Parathyroid adenoma (tissue), 2 donors: ENCODE measurements around the gene OTOP3.

Experiments used
- H2AFZ ChIP-seq: fragments of 300-600 bp; sonication (generic); one replicate; pipeline ENCODE4 v1.7.0; 2017; ENCODE audit warnings: antibody characterized with exemption, mild to moderate bottlenecking
- H3K27ac ChIP-seq: fragments of 300-600 bp; sonication (generic); one replicate; pipeline ENCODE4 v1.7.0; 2017
- H3K27me3 ChIP-seq: fragments of 300-600 bp; sonication (generic); one replicate; pipeline ENCODE4 v1.7.0; 2017; ENCODE audit warnings: low read length; ENCODE audit not compliant: control insufficient read depth, insufficient read depth
- H3K36me3 ChIP-seq: fragments of 300-600 bp; sonication (generic); one replicate; pipeline ENCODE4 v1.7.0; 2017; ENCODE audit warnings: low read length; ENCODE audit not compliant: control insufficient read depth, insufficient read depth
- H3K4me1 ChIP-seq: fragments of 300-600 bp; sonication (generic); one replicate; pipeline ENCODE4 v1.7.0; 2017; ENCODE audit warnings: control low read depth
- H3K4me2 ChIP-seq: fragments of 300-600 bp; sonication (generic); one replicate; pipeline ENCODE4 v1.7.0; 2017; ENCODE audit warnings: low read length
- H3K4me3 ChIP-seq: fragments of 300-600 bp; sonication (generic); one replicate; pipeline ENCODE4 v1.7.0; 2017; ENCODE audit warnings: low read depth, low read length
- H3K79me2 ChIP-seq: fragments of 300-600 bp; sonication (generic); one replicate; pipeline ENCODE4 v1.7.0; 2017; ENCODE audit warnings: control low read depth
- H3K9ac ChIP-seq: fragments of 300-600 bp; sonication (generic); one replicate; pipeline ENCODE4 v1.7.0; 2017; ENCODE audit warnings: mild to moderate bottlenecking
- H3K9me3 ChIP-seq: fragments of 300-600 bp; sonication (generic); one replicate; pipeline ENCODE4 v1.7.0; 2017; ENCODE audit warnings: low read length; ENCODE audit not compliant: control insufficient read depth
- CTCF ChIP-seq: fragments of 300-600 bp; sonication (generic); IDR thresholded peaks from one replicate; pipeline ENCODE4 v1.7.0; 2017; ENCODE audit warnings: antibody characterized with exemption, mild to moderate bottlenecking
- donor health status: primary hyperparathyroidism.

OTOP3 gene

GRCh38 chr17:74923538-74924249 is 12.0 kb upstream of the OTOP3 start:
- H3K4me3 ChIP-seq = no peak overlapping the region
- H3K4me2 ChIP-seq = peak overlapping the region; percentile 24
- H3K9me3 ChIP-seq = no peaks in the 10 kb centered on the region
- H3K27ac ChIP-seq = no peak overlapping the region
- H3K79me2 ChIP-seq = no peaks in the 10 kb centered on the region
- no peaks in the 10 kb centered on the region for H3K36me3 ChIP-seq
- H3K4me1 ChIP-seq = no peaks in the 10 kb centered on the region
- TF ChIP-seq CTCF = peak; percentile 72
- H2AFZ ChIP-seq = peak overlapping the region; percentile 77
- no peak overlapping the region for H3K9ac ChIP-seq
- peaks cover 12% of the 10 kb centered on the region for H3K27me3 ChIP-seq

- Histone ChIP-seq H3K27ac (no peak within 1 kb of the TSS), H3K4me1 (no peaks in the 10 kb centered on the region), H3K9ac (no peak within 1 kb of the TSS), H2AFZ (peak within 1 kb of the TSS; percentile 77), H3K4me3 (no peak within 1 kb of the TSS), H3K4me2 (peak within 1 kb of the TSS; percentile 24), H3K27me3 (peaks cover 12% of the 10 kb centered on the region), H3K36me3 (no peaks in the 10 kb centered on the region), H3K79me2 (no peaks in the 10 kb centered on the region), H3K9me3 (no peaks in the 10 kb centered on the region)
- TF ChIP-seq CTCF = no peak
Observed at GRCh38 chr17:74924250-74924948, 11.3 kb upstream of the OTOP3 start, which contains the start of gene OTOP2. Gene OTOP2, plus strand, starts transcription at chr17:74924273. Its CDS starts 360 bp downstream, at chr17:74924633.

- Histone ChIP-seq H3K27ac (no peak overlapping the region), H2AFZ (no peak overlapping the region), H3K4me1 (no peaks in the 10 kb centered on the region), H3K9ac (no peak overlapping the region), H3K79me2 (no peaks in the 10 kb centered on the region), H3K4me2 (no peak overlapping the region), H3K4me3 (no peak overlapping the region), H3K9me3 (no peaks in the 10 kb centered on the region), H3K27me3 (peaks cover 12% of the 10 kb centered on the region), H3K36me3 (no peaks in the 10 kb centered on the region)
- TF ChIP-seq CTCF = no peak
Observed at GRCh38 chr17:74925242-74925641, 10.5 kb upstream of the OTOP3 start.

GRCh38 chr17:74928786-74929185 is 6.9 kb upstream of the OTOP3 start:
- Histone ChIP-seq H3K4me1 (no peaks in the 10 kb centered on the region), H3K79me2 (no peaks in the 10 kb centered on the region), H3K36me3 (no peaks in the 10 kb centered on the region), H3K27ac (no peak overlapping the region), H3K4me3 (no peak overlapping the region), H2AFZ (no peak overlapping the region), H3K27me3 (peaks cover 7% of the 10 kb centered on the region), H3K4me2 (no peak overlapping the region), H3K9ac (no peak overlapping the region), H3K9me3 (no peaks in the 10 kb centered on the region)
- TF ChIP-seq CTCF = no peak
